ENCODE results near the gene OR13J1.

DNA sequence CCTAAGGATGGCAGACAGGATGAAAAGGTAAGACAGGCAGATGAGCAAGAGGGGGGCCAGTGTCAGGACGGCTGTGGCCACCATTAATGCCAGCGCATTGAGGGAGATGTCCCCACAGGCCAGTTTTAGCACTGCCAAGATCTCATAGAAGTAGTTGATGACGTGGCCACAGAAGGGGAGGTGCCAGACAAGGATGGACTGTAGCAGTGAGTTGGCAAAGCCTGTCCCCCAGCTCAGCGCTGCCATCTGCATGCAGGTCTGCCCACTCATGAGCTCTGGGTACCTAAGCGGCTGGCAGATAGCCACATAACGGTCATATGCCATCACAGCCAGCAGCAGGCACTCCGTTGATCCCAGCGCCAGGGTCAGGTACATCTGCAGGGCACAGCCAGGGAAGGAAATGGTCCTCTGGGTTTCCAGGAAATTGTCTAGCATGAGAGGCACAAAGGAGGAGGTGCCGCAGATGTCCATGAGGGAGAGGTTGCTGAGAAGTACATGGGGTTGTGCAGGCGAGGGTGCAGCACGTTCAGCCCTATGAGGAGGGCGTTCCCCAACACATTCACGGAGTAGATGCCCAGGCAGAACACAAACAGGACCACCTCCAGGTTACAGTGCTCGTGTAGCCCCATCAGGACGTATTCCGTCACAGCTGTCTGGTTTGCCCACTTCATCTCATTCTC, 10.8 kb downstream of the OR13J1 start:
- TF ChIP-seq, protein P1, sequence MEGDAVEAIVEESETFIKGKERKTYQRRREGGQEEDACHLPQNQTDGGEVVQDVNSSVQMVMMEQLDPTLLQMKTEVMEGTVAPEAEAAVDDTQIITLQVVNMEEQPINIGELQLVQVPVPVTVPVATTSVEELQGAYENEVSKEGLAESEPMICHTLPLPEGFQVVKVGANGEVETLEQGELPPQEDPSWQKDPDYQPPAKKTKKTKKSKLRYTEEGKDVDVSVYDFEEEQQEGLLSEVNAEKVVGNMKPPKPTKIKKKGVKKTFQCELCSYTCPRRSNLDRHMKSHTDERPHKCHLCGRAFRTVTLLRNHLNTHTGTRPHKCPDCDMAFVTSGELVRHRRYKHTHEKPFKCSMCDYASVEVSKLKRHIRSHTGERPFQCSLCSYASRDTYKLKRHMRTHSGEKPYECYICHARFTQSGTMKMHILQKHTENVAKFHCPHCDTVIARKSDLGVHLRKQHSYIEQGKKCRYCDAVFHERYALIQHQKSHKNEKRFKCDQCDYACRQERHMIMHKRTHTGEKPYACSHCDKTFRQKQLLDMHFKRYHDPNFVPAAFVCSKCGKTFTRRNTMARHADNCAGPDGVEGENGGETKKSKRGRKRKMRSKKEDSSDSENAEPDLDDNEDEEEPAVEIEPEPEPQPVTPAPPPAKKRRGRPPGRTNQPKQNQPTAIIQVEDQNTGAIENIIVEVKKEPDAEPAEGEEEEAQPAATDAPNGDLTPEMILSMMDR (IDR thresholded peaks at IDR 0.05), result no peak
- TF ChIP-seq POLR2A (IDR thresholded peaks at IDR 0.05), result no peak

Measured in body of pancreas (tissue), 4 donors.